ENCODE results near the gene ZSWIM7.

The ZSWIM7 gene

DNA sequence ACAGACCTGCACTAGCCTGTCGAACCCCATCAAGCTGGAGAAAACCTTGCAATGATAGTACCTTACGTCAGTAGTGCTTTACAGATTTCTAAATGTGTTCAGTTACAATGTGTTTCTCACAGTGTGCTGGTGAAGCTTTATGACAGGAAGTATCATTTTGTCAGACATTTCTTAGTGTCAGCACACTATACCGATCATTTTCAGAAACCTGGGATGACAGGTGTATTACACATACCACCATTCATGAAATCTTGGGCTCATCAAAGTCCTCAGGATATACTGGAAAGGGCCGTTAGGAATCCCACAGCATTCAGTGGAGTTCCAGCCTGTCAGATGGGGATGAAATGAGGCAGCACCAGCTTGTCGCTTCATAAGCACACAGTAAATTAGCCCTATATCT lies 27.4 kb upstream of the ZSWIM7 start:
- no peak for TF ChIP-seq EZH2 (IDR thresholded peaks at IDR 0.05; ENCODE audit: borderline replicate concordance, low read depth, low read length, severe bottlenecking)
- TF ChIP-seq, protein P1, sequence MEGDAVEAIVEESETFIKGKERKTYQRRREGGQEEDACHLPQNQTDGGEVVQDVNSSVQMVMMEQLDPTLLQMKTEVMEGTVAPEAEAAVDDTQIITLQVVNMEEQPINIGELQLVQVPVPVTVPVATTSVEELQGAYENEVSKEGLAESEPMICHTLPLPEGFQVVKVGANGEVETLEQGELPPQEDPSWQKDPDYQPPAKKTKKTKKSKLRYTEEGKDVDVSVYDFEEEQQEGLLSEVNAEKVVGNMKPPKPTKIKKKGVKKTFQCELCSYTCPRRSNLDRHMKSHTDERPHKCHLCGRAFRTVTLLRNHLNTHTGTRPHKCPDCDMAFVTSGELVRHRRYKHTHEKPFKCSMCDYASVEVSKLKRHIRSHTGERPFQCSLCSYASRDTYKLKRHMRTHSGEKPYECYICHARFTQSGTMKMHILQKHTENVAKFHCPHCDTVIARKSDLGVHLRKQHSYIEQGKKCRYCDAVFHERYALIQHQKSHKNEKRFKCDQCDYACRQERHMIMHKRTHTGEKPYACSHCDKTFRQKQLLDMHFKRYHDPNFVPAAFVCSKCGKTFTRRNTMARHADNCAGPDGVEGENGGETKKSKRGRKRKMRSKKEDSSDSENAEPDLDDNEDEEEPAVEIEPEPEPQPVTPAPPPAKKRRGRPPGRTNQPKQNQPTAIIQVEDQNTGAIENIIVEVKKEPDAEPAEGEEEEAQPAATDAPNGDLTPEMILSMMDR (IDR thresholded peaks at IDR 0.05; ENCODE audit: borderline replicate concordance, extremely low read depth, low read length, poor library complexity, severe bottlenecking), result no peak
- DNase-seq (no peak), ATAC-seq (ENCODE audit: insufficient read depth, low read depth) (no peak)
- peaks cover 5% of the 10 kb centered on the region; the same call in 1 of the 2 replicates for H4K20me1 ChIP-seq (ENCODE audit: insufficient read depth, low read length)
- H3K9ac ChIP-seq (ENCODE audit: low read depth, low read length), result no peak overlapping the region
- H2AFZ ChIP-seq (ENCODE audit: low read depth, low read length), result no peak overlapping the region
- no peaks in the 10 kb centered on the region for H3K4me1 ChIP-seq (ENCODE audit: insufficient read depth, low read length)
- no peak overlapping the region for H3K4me2 ChIP-seq (ENCODE audit: insufficient read depth, low read length)
- H3K27ac ChIP-seq (ENCODE audit: low read length), result no peak overlapping the region
- H3K36me3 ChIP-seq (ENCODE audit: insufficient read depth, low read length), result peaks cover 93% of the 10 kb centered on the region
- H3K9me3 ChIP-seq (ENCODE audit: insufficient read depth, low read length, severe bottlenecking), result no peaks in the 10 kb centered on the region
- peaks cover 31% of the 10 kb centered on the region for H3K79me2 ChIP-seq (ENCODE audit: insufficient read depth, low read length)
- H3K27me3 ChIP-seq (ENCODE audit: insufficient read depth, low read length, poor library complexity), result no peaks in the 10 kb centered on the region
- no peak overlapping the region for H3K4me3 ChIP-seq (ENCODE audit: low read depth in 1 of 2, low read length in 2 of 2)

DNA sequence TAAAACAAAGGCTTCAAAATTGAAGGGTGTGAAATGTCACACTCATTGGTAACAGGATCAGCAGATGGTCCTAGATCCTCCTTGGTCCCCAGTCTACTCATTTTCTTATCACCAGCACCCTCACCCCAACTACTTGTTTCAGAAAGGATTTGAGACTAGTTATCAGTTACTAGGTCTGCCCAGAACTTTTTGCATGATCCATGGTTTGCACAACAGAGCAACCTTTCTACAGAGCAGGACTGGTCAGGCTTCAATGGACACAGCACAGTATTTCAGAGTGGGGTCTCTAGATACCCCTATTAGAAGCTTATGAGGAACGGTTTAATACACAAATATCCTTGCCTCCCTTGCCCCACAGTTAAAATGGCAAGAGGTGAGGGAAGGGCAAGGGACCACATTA lies 25.7 kb upstream of the ZSWIM7 start:
- Histone ChIP-seq H4K20me1 (ENCODE audit: insufficient read depth, low read length) (peaks cover 11% of the 10 kb centered on the region; the same call in 1 of the 2 replicates), H3K4me1 (ENCODE audit: insufficient read depth, low read length) (no peaks in the 10 kb centered on the region), H3K27ac (ENCODE audit: low read length) (no peak overlapping the region), H3K27me3 (ENCODE audit: insufficient read depth, low read length, poor library complexity) (no peaks in the 10 kb centered on the region), H3K36me3 (ENCODE audit: insufficient read depth, low read length) (peaks cover 90% of the 10 kb centered on the region), H3K4me2 (ENCODE audit: insufficient read depth, low read length) (no peak overlapping the region), H3K9ac (ENCODE audit: low read depth, low read length) (no peak overlapping the region), H3K9me3 (ENCODE audit: insufficient read depth, low read length, severe bottlenecking) (no peaks in the 10 kb centered on the region), H3K4me3 (ENCODE audit: low read depth in 1 of 2, low read length in 2 of 2) (no peak overlapping the region), H3K79me2 (ENCODE audit: insufficient read depth, low read length) (peaks cover 46% of the 10 kb centered on the region), H2AFZ (ENCODE audit: low read depth, low read length) (no peak overlapping the region)
- no peak for TF ChIP-seq EZH2 (IDR thresholded peaks at IDR 0.05; ENCODE audit: borderline replicate concordance, low read depth, low read length, severe bottlenecking)
- TF ChIP-seq, protein P1 (IDR thresholded peaks at IDR 0.05; ENCODE audit: borderline replicate concordance, extremely low read depth, low read length, poor library complexity, severe bottlenecking), result no peak
- ATAC-seq (ENCODE audit: insufficient read depth, low read depth) (no peak), DNase-seq (no peak)

DNA sequence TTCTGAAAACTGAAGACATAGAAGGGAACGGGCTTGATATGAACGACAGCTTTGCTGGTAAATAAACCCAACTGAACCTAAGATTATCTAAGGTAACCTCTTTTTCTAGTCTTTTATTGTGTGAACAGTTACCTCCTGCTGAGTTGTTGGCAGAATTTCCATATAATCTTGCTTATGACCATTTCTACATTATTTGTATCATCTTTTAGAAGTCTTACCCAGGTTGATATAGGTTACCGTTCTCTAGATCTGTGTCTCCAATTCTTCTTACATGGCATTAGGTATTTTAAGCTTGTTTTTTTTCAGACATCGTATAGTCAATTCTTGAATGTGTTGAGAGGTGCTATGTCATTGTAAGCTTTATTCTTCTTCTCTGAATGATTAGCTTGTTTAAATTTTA lies 24.4 kb upstream of the ZSWIM7 start:
- no peak for DNase-seq
- H3K4me1 ChIP-seq (ENCODE audit: insufficient read depth, low read length), result no peaks in the 10 kb centered on the region
- H3K27me3 ChIP-seq (ENCODE audit: insufficient read depth, low read length, poor library complexity), result no peaks in the 10 kb centered on the region
- peaks cover 17% of the 10 kb centered on the region; the same call in 1 of the 2 replicates for H4K20me1 ChIP-seq (ENCODE audit: insufficient read depth, low read length)
- no peak overlapping the region for H3K4me2 ChIP-seq (ENCODE audit: insufficient read depth, low read length)
- no peak overlapping the region for H3K27ac ChIP-seq (ENCODE audit: low read length)
- no peak overlapping the region for H2AFZ ChIP-seq (ENCODE audit: low read depth, low read length)
- no peak overlapping the region for H3K4me3 ChIP-seq (ENCODE audit: low read depth in 1 of 2, low read length in 2 of 2)
- no peak for TF ChIP-seq EZH2 (IDR thresholded peaks at IDR 0.05; ENCODE audit: borderline replicate concordance, low read depth, low read length, severe bottlenecking)
- TF ChIP-seq, protein P1 (IDR thresholded peaks at IDR 0.05; ENCODE audit: borderline replicate concordance, extremely low read depth, low read length, poor library complexity, severe bottlenecking), result no peak
- H3K79me2 ChIP-seq (ENCODE audit: insufficient read depth, low read length), result peaks cover 56% of the 10 kb centered on the region
- peaks cover 90% of the 10 kb centered on the region for H3K36me3 ChIP-seq (ENCODE audit: insufficient read depth, low read length)
- no peaks in the 10 kb centered on the region for H3K9me3 ChIP-seq (ENCODE audit: insufficient read depth, low read length, severe bottlenecking)
- no peak for ATAC-seq (ENCODE audit: insufficient read depth, low read depth)
- H3K9ac ChIP-seq (ENCODE audit: low read depth, low read length), result no peak overlapping the region

DNA sequence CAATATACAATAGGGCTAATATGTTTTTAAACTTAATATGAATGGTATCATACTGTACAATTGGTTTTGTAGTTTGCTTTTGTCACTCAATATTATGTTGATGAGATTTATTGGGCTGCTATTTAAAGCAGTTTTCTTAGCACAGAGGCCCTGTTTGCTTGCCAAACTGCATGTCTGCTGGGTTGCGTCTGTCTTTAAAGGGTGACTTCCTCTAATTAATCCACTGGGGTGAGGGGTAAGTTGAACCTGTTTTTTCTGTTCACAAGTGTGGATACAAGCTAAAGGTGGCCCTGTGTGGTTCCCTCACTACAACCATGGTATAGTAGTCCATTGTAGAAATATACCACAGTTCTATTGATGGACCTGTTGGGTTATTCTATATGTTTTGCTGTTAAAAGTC lies 19.8 kb upstream of the ZSWIM7 start:
- Histone ChIP-seq H3K4me2 (ENCODE audit: insufficient read depth, low read length) (no peak overlapping the region), H3K4me1 (ENCODE audit: insufficient read depth, low read length) (no peaks in the 10 kb centered on the region), H3K9ac (ENCODE audit: low read depth, low read length) (no peak overlapping the region), H2AFZ (ENCODE audit: low read depth, low read length) (no peak overlapping the region), H3K27me3 (ENCODE audit: insufficient read depth, low read length, poor library complexity) (no peaks in the 10 kb centered on the region), H4K20me1 (ENCODE audit: insufficient read depth, low read length) (peaks cover 17% of the 10 kb centered on the region; the same call in 1 of the 2 replicates), H3K27ac (ENCODE audit: low read length) (no peak overlapping the region), H3K79me2 (ENCODE audit: insufficient read depth, low read length) (peaks cover 60% of the 10 kb centered on the region), H3K4me3 (ENCODE audit: low read depth in 1 of 2, low read length in 2 of 2) (no peak overlapping the region), H3K9me3 (ENCODE audit: insufficient read depth, low read length, severe bottlenecking) (no peaks in the 10 kb centered on the region), H3K36me3 (ENCODE audit: insufficient read depth, low read length) (peaks cover 76% of the 10 kb centered on the region)
- no peak for DNase-seq
- TF ChIP-seq EZH2 (IDR thresholded peaks at IDR 0.05; ENCODE audit: borderline replicate concordance, low read depth, low read length, severe bottlenecking), result no peak
- TF ChIP-seq, protein P1 (IDR thresholded peaks at IDR 0.05; ENCODE audit: borderline replicate concordance, extremely low read depth, low read length, poor library complexity, severe bottlenecking), result no peak
- ATAC-seq (ENCODE audit: insufficient read depth, low read depth), result 0 out of 3 replicates have a peak, but pooled peaks have one; percentile 19
